Measurements from ENCODE around the gene STEAP1B. TPM values are rescaled to one million over a fixed set of nuclear protein-coding genes. Genes with fewer than 3 reads are reported as not detected.

Gene STEAP1B
- total RNA-seq, 2 experiments from 2014 or later, result not detected

GRCh38 chr7:22480523-22481075 lies 19.4 kb downstream of the STEAP1B start:
- ChIA-PET CTCF (no interaction called here), POLR2A (no interaction called here)
- Mint-ChIP-seq H3K36me3 (ENCODE audit: low read depth) (no peaks in the 10 kb centered on the region), H3K27ac (no peak overlapping the region), H3K27me3 (no peaks in the 10 kb centered on the region), H3K4me3 (no peak overlapping the region), H3K9me3 (no peaks in the 10 kb centered on the region), H3K4me1 (ENCODE audit: low read depth) (peaks cover 7% of the 10 kb centered on the region)
- Histone ChIP-seq H3K36me3 (ENCODE audit: insufficient read depth, low read length) (no peaks in the 10 kb centered on the region), H3K9me3 (ENCODE audit: control insufficient read depth in 1 of 2, insufficient read depth in 1 of 2, low read length in 2 of 2) (no peaks in the 10 kb centered on the region), H3K4me1 (ENCODE audit: insufficient read depth, low read length) (peaks cover 4% of the 10 kb centered on the region), H3K27me3 (ENCODE audit: control insufficient read depth in 1 of 2, insufficient read depth in 2 of 2, low read length in 2 of 2) (no peaks in the 10 kb centered on the region), H3K4me3 (ENCODE audit: low read length) (no peak overlapping the region), H3K27ac (ENCODE audit: low read depth in 1 of 2, low read length in 2 of 2) (no peak overlapping the region)
- TF ChIP-seq, protein P1, sequence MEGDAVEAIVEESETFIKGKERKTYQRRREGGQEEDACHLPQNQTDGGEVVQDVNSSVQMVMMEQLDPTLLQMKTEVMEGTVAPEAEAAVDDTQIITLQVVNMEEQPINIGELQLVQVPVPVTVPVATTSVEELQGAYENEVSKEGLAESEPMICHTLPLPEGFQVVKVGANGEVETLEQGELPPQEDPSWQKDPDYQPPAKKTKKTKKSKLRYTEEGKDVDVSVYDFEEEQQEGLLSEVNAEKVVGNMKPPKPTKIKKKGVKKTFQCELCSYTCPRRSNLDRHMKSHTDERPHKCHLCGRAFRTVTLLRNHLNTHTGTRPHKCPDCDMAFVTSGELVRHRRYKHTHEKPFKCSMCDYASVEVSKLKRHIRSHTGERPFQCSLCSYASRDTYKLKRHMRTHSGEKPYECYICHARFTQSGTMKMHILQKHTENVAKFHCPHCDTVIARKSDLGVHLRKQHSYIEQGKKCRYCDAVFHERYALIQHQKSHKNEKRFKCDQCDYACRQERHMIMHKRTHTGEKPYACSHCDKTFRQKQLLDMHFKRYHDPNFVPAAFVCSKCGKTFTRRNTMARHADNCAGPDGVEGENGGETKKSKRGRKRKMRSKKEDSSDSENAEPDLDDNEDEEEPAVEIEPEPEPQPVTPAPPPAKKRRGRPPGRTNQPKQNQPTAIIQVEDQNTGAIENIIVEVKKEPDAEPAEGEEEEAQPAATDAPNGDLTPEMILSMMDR (IDR thresholded peaks at IDR 0.05), result no peak
- intact Hi-C loops (cut with DNase I, micrococcal nuclease), result no loop called here
- ATAC-seq (ENCODE audit: poor library complexity) (no peak), DNase-seq (no peak)

GRCh38 chr7:22477876-22478450 lies 22.0 kb downstream of the STEAP1B start:
- Histone ChIP-seq H3K4me1 (ENCODE audit: insufficient read depth, low read length) (peaks cover 4% of the 10 kb centered on the region), H3K36me3 (ENCODE audit: insufficient read depth, low read length) (no peaks in the 10 kb centered on the region), H3K4me3 (ENCODE audit: low read length) (no peak overlapping the region), H3K27ac (ENCODE audit: low read depth in 1 of 2, low read length in 2 of 2) (no peak overlapping the region), H3K9me3 (ENCODE audit: control insufficient read depth in 1 of 2, insufficient read depth in 1 of 2, low read length in 2 of 2) (no peaks in the 10 kb centered on the region), H3K27me3 (ENCODE audit: control insufficient read depth in 1 of 2, insufficient read depth in 2 of 2, low read length in 2 of 2) (no peaks in the 10 kb centered on the region)
- Mint-ChIP-seq H3K27ac (no peak overlapping the region), H3K4me1 (ENCODE audit: low read depth) (peaks cover 7% of the 10 kb centered on the region), H3K36me3 (ENCODE audit: low read depth) (no peaks in the 10 kb centered on the region), H3K27me3 (no peaks in the 10 kb centered on the region), H3K4me3 (no peak overlapping the region), H3K9me3 (no peaks in the 10 kb centered on the region)
- DNase-seq, result no peak
- TF ChIP-seq, protein P1 (IDR thresholded peaks at IDR 0.05), result no peak
- POLR2A ChIA-PET, result no interaction called here
- CTCF ChIA-PET, result no interaction called here
- intact Hi-C loops (cut with DNase I, micrococcal nuclease), result no loop called here
- ATAC-seq (ENCODE audit: poor library complexity), result no peak

- Histone ChIP-seq H3K9me3 (ENCODE audit: control insufficient read depth in 1 of 2, insufficient read depth in 1 of 2, low read length in 2 of 2) (no peaks in the 10 kb centered on the region), H3K4me3 (ENCODE audit: low read length) (no peak overlapping the region), H3K27me3 (ENCODE audit: control insufficient read depth in 1 of 2, insufficient read depth in 2 of 2, low read length in 2 of 2) (no peaks in the 10 kb centered on the region), H3K27ac (ENCODE audit: low read depth in 1 of 2, low read length in 2 of 2) (no peak overlapping the region), H3K36me3 (ENCODE audit: insufficient read depth, low read length) (no peaks in the 10 kb centered on the region), H3K4me1 (ENCODE audit: insufficient read depth, low read length) (peaks cover 4% of the 10 kb centered on the region)
- ATAC-seq (ENCODE audit: poor library complexity) (no peak), DNase-seq (no peak)
- intact Hi-C loops (cut with DNase I, micrococcal nuclease), result no loop called here
- POLR2A ChIA-PET, result no interaction called here
- CTCF ChIA-PET, result no interaction called here
- H3K9me3 Mint-ChIP-seq, result no peaks in the 10 kb centered on the region
- no peaks in the 10 kb centered on the region for H3K27me3 Mint-ChIP-seq
- H3K4me1 Mint-ChIP-seq (ENCODE audit: low read depth), result peaks cover 7% of the 10 kb centered on the region
- H3K36me3 Mint-ChIP-seq (ENCODE audit: low read depth), result no peaks in the 10 kb centered on the region
- no peak overlapping the region for H3K4me3 Mint-ChIP-seq
- TF ChIP-seq, protein P1 (IDR thresholded peaks at IDR 0.05), result no peak
- no peak overlapping the region for H3K27ac Mint-ChIP-seq
Measured at GRCh38 chr7:22477262-22477661, 22.7 kb downstream of the STEAP1B start.

All from CD4-positive, alpha-beta T cell (primary cell).